Fibroblast of skin of scalp (primary cell): ENCODE measurements around the gene GRIA2.

Experiments
- DNase-seq: peaks from one replicate; pipeline ENCODE4 v3.0.0-alpha.2; 2013

GRIA2 gene

GRCh38 chr4:157389741-157390140 lies 169.2 kb downstream of the GRIA2 start:
- no peak for DNase-seq

- DNase-seq, result no peak
Measured at GRCh38 chr4:157405070-157405469, 184.5 kb downstream of the GRIA2 start.
